Measurements from ENCODE around the gene STAG1.
"Not testable (repeated sequence)": the region's sequence is repeated elsewhere in the genome, so short reads cannot be mapped to it uniquely, and the experiment has no call there.

STAG1 gene

GRCh38 chr3:136606990-136607389 is 145.2 kb downstream of the STAG1 start:
- no peak overlapping the region for H3K27ac ChIP-seq
- TF ChIP-seq CTCF (conservative IDR thresholded peaks at IDR 0.05), result no peak

GRCh38 chr3:136606216-136606615 is 146.0 kb downstream of the STAG1 start:
- not testable (repeated sequence) for H3K27ac ChIP-seq

DNA sequence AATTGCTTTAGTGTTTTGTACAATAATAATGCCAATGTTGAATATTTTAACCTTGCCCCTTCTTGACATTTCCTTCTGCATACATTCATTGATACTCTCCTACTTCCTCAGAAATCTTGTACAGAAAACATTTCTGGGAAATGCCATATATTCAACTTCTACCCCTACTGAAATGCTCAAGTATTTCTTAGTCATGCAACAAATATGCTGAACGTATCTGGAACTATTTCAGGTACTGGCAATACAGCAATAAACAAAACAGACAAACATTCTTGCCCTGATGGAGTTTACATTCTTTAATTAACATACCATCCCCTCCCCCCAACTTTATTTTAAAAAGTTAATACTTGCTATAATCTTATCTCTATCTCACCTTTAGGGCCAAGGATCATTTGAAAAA is 147.2 kb downstream of the STAG1 start:
- no peak overlapping the region for H3K27ac ChIP-seq
- TF ChIP-seq CTCF (conservative IDR thresholded peaks at IDR 0.05), result no peak

DNA sequence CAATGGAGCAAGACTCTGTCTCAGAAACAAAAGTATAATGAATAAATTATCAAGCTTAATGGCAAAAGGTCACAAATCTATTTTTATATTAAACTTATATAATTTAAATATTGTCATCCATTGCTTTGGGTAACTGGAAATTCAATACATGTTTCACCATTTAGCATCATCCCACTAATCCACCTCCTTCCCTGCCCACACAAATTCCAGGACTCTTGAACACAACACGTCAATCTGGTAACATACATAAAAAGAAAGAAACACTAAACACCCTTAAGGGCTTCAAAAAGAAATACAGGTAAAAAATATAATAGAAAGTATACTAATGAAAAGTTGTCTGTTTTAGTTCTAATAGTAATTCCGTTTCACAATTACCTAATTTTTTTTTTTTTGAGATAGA is 149.4 kb downstream of the STAG1 start:
- H3K27ac ChIP-seq, result no peak overlapping the region
- no peak for TF ChIP-seq CTCF (conservative IDR thresholded peaks at IDR 0.05)

- H3K27ac ChIP-seq, result peak overlapping the region; percentile 1; the same call in 1 of the 2 replicates
- no peak for TF ChIP-seq CTCF (conservative IDR thresholded peaks at IDR 0.05)
Observed at GRCh38 chr3:136595913-136596697, 156.1 kb downstream of the STAG1 start.

- TF ChIP-seq CTCF (conservative IDR thresholded peaks at IDR 0.05), result no peak
- no peak overlapping the region for H3K27ac ChIP-seq
Observed at GRCh38 chr3:136586580-136586979, 165.6 kb downstream of the STAG1 start.

- H3K27ac ChIP-seq, result no peak overlapping the region
- no peak for TF ChIP-seq CTCF (conservative IDR thresholded peaks at IDR 0.05)
Observed at GRCh38 chr3:136584728-136585127, 167.4 kb downstream of the STAG1 start.

DNA sequence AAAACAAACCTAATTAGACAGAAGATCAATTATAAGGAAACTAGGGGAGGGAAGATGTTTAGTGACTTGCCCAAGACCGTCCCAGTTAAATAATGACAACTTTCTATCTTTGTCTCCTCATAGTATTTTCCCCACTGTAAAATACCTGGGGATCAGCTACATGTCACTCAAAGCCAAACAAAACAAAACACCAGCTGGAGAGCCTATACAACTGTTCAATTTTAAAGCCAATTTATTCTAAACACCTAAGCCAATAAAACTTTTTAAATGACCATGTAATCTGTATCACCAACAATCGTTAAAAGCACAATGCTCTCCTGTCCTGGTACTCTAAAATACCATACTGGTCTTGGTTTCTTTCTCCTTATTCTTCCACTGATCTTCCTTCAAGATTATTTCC is 168.4 kb downstream of the STAG1 start:
- H3K27ac ChIP-seq, result no peak overlapping the region
- no peak for TF ChIP-seq CTCF (conservative IDR thresholded peaks at IDR 0.05)
